Heart right ventricle (tissue), 16 donors: ENCODE results near the gene PLA2G2C. TPM values are rescaled to one million over a fixed set of nuclear protein-coding genes. Genes with fewer than 3 reads are reported as not detected.

Experiments used
- ATAC-seq, 8 donors: fragments of 200-7000 bp; cut with Tn5 transposase; one replicate each; pipeline ENCODE4 v1.9.1; 2020; ENCODE audit warnings: mild to moderate bottlenecking in 8 of 8, moderate library complexity in 8 of 8, moderate number of reproducible peaks in 1 of 8
- DNase-seq, 2 donors: peaks; one replicate each; pipeline ENCODE4 v3.0.0-alpha.2; 2020
- H3K27ac ChIP-seq, 10 donors: fragments of 200-600 bp; sonication (generic) in 2 of 10; one replicate each; pipeline versions ENCODE4 v1.5.0 to v1.8.0; 2020 to 2022; ENCODE audit warnings: mild to moderate bottlenecking in 3 of 10
- H3K27me3 ChIP-seq, 7 donors: fragments of 200-600 bp; one replicate each; pipeline ENCODE4 v1.8.0; 2021 to 2022; ENCODE audit warnings: mild to moderate bottlenecking in 2 of 7
- H3K36me3 ChIP-seq, 9 donors: fragments of 200-600 bp; sonication (generic) in 1 of 9; one replicate each; pipeline versions ENCODE4 v1.5.0 to v1.8.0; 2020 to 2022; ENCODE audit warnings: mild to moderate bottlenecking in 2 of 9
- H3K4me1 ChIP-seq, 9 donors: fragments of 200-600 bp; sonication (generic) in 1 of 9; one replicate each; pipeline versions ENCODE4 v1.5.0 to v1.8.0; 2020 to 2022; ENCODE audit warnings: mild to moderate bottlenecking in 4 of 9
- H3K4me3 ChIP-seq, 10 donors: fragments of 200-600 bp; sonication (generic) in 2 of 10; one replicate each; pipeline versions ENCODE4 v1.5.0 to v1.8.0; 2020 to 2022; ENCODE audit warnings: mild to moderate bottlenecking in 7 of 10, moderate library complexity in 2 of 10
- H3K9me3 ChIP-seq, 11 donors: fragments of 200-600 bp in 10 of 11; sonication (generic) in 2 of 11; one replicate each; pipeline versions ENCODE4 v1.5.0 to v1.8.0; 2013 to 2022; ENCODE audit warnings: mild to moderate bottlenecking in 2 of 11, control low read depth in 1 of 11, moderate library complexity in 1 of 11
- CTCF ChIP-seq, 9 donors: fragments of 200-600 bp; sonication (generic) in 2 of 9; IDR thresholded peaks; one replicate each; pipeline versions ENCODE4 v1.5.0 to v1.8.0; 2021 to 2022; ENCODE audit warnings: antibody characterized with exemption in 9 of 9, mild to moderate bottlenecking in 5 of 9, moderate library complexity in 1 of 9
- WGBS, 2 donors: extraction: QIAGEN DNeasy Blood & Tissue Kit; methylation state at CpG; one replicate each; pipeline ENCODE4 v1.1.7; 2013; ENCODE audit warnings: inconsistent platforms in 1 of 2; 5-methylcytosine and 5-hydroxymethylcytosine counted together
- intact Hi-C, 10 donors: fragments of 100-400 bp; cut with DNase I; formaldehyde crosslinking; loops; one replicate each; pipeline versions ENCODE4 v1.11.1 to v1.14.2; 2022
- polyA plus RNA-seq, 2 donors: library from polyadenylated mRNA; stranded (reverse); fragments of 200-250 nt; gene quantifications; one replicate each; pipeline ENCODE4 v1.2.3, GENCODE V29; 2013
- total RNA-seq, 10 donors: library from RNA; stranded (reverse); fragmentation: NEBNext Ultra II Directional in 3 of 10; extraction: Animal tissue kit (Norgen Biotek cat#: 25700) in 3 of 10; gene quantifications; one replicate each; pipeline versions ENCODE4 v1.2.1 to v1.2.4, GENCODE V29; 2021 to 2023
- donor health status: Arrhythmogenic right ventricular cardiomyopathy.
- donor health status: ischemic (EF 13 %, LVEDD 7.1; RV severe dilation, severe dysfunction).
- donor health status: healthy with polysubstance abuse.
- donor health status: DM: no; HTN: yes; CAD: no.
- donor health status: DM: no; HTN: no; CAD: no.
- donor health status: ischemic (EF 25% LVEDD 6.9; RV normal size, moderate dysfunction).
- donor health status: ischemic (EF 25% LVEDD 5.7; RV mildly dilated, moderate dysfunction).
- donor health status: healthy.
- donor health status: DM: yes; HTN: yes; CAD: no.
- donor health status: Ischemic cardiomyopathy.
- donor health status: ischemic (EF 35%, LVEDD 5.7; RV mildly dilated, moderate dysfunction).
- donor health status: nonischemic (EF 11% LVEDD 7.7; RV severe dilation, severe dysfunction).
- donor health status: DM: yes; HTN: yes; CAD: no.
- donor health status: PGD.
- donor health status: ischemic (EF 29% LVEDD 5.4; RV normal size, mild dysfunction).
- donor health status: nonischemic (EF 23%, LVEDD 6.1; RV moderate dilation, normal function).

PLA2G2C gene
- total and polyA plus RNA-seq, 12 donors: not detected

GRCh38 chr1:20152599-20152930, 33.8 kb downstream of the PLA2G2C start:
- no peaks in the 10 kb centered on the region for H3K9me3 ChIP-seq
- H3K4me3 ChIP-seq: peak overlapping the region in 4 of 10 donors; percentile 37 to 53 (median 52)
- H3K4me1 ChIP-seq: peaks cover 3 to 27% (median 15%) of the 10 kb centered on the region in 9 donors
- TF ChIP-seq CTCF (IDR thresholded peaks at IDR 0.05): peak in 3 of 9 donors; percentile 5 to 40 (median 24)
- DNase-seq (no peak), ATAC-seq (peak in 6 of 8 donors; percentile 0 to 29 (median 16))
- H3K27ac ChIP-seq: peak overlapping the region in 6 of 10 donors; percentile 29 to 73 (median 55)
- H3K27me3 ChIP-seq: peaks cover 0 to 20% (median 0%) of the 10 kb centered on the region in 7 donors
- 47 to 53% methylated on average over 7 of the region's 7 CpGs for WGBS, 2 donors
- intact Hi-C loops: loop anchor here (1.0 to 5.0 kb wide), 12 partner anchors 50 to 340 kb away; partner anchors contain the start of gene PLA2G2A (in 4 of the 10)
- H3K36me3 ChIP-seq: no peaks in the 10 kb centered on the region

DNA sequence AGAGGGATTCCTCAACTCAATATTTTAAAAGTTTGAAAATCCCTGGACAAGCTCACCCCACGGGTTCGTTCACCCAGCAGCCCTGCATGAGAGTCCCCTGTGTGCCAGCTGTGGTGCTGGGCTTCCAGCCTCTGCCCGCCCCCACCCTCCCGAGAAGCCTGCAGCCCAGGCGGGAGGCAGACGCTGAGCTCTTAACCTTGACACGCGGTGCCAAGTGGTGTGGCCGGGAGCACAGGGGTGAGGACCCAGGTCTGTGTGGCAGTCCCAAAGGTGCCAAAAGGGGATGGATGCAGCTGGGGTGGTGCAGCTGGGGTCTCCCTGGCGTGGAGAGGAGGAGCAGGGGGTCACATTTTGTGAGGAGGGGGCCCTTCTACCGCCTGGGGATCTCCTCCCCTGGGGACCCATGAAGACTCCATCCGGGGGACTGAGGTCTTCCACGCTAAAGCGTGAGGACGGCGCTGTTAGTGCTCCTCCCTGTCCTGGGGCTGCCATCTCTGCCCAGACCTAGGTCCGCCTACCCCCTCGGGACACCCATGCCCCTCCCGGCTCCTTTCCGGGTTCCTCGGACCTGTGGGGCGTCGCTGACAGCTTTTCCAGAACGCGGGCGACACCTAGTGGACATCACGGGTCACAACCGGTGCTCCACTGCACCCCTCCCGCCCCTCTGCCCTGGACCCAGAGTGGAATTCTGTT, 34.3 kb downstream of the PLA2G2C start:
- Histone ChIP-seq H3K36me3 (no peaks in the 10 kb centered on the region), H3K4me3 (peak overlapping the region; percentile 1 to 53 (median 44)), H3K27ac (peak overlapping the region in 4 of 10 donors; percentile 29 to 73 (median 48)), H3K27me3 (peaks cover 0 to 20% (median 0%) of the 10 kb centered on the region in 7 donors), H3K9me3 (no peaks in the 10 kb centered on the region), H3K4me1 (peaks cover 3 to 27% (median 15%) of the 10 kb centered on the region in 9 donors)
- ATAC-seq: peak; percentile 89 to 96 (median 93)
- TF ChIP-seq CTCF (IDR thresholded peaks at IDR 0.05): peak; percentile 91 to 97 (median 95)
- peak; percentile 83 to 87 for DNase-seq
- intact Hi-C loops: loop anchor here (1.0 to 5.0 kb wide), 12 partner anchors 49 to 340 kb away; partner anchors contain the start of gene PLA2G2A (in 4 of the 10)
- WGBS, 2 donors: 6 to 7% methylated on average over 28 to 29 of the region's 29 CpGs

DNA sequence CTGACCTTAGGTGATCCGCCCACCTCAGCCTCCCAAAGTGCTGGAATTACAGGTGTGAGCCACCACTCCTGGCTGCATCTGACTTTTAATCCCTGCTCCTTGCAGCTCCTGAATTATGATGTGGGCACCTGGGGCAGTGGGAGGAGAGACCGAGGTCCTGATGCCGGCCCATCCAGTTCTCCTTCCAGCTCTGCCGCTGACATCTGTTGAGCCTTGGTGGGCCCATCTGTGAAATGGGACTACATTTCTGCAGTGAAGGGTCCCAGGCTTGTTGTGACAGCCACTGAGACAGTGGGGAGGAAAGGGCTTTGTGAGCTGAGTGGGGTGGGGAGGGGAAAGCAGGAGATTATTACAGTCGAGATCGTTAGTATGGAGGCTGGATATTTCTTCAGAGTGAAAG, 35.3 kb downstream of the PLA2G2C start:
- TF ChIP-seq CTCF (IDR thresholded peaks at IDR 0.05): no peak
- Histone ChIP-seq H3K27ac (no peak overlapping the region), H3K36me3 (no peaks in the 10 kb centered on the region), H3K4me1 (peaks cover 3 to 27% (median 15%) of the 10 kb centered on the region in 9 donors), H3K9me3 (no peaks in the 10 kb centered on the region), H3K4me3 (no peak overlapping the region), H3K27me3 (peaks cover 0 to 20% (median 0%) of the 10 kb centered on the region in 7 donors)
- intact Hi-C loops: loop anchor here in 8 of 10 donors (5.0 kb wide), 5 partner anchors 49 to 341 kb away; partner anchors contain the start of gene PLA2G2A (in 4 of the 8)
- 81 to 86% methylated on average over 6 of the region's 6 CpGs for WGBS, 2 donors
- DNase-seq: no peak
- ATAC-seq: no peak

DNA sequence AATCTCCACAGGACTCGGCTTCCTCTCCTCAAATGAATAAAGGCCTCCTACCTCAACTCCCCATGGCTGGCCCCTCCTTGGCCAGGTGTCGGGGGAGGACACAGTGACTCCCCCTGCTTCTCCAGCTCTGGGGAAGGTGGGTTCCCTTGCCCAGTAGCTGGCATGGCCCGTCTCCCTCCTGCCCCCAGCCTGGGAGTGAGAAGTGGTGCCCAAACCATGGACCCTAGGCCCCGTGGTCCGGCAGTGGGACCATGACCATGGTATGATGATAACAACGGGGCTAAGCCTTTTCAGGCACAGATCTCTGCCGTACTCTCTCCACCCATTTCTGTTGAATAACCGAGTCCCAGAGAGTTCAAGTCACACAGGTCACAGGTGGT, 36.0 kb downstream of the PLA2G2C start:
- Histone ChIP-seq H3K27ac (no peak overlapping the region), H3K9me3 (no peaks in the 10 kb centered on the region), H3K27me3 (peaks cover 0 to 20% (median 0%) of the 10 kb centered on the region in 7 donors), H3K4me3 (no peak overlapping the region), H3K4me1 (peaks cover 3 to 27% (median 15%) of the 10 kb centered on the region in 9 donors), H3K36me3 (no peaks in the 10 kb centered on the region)
- TF ChIP-seq CTCF (IDR thresholded peaks at IDR 0.05): no peak
- WGBS, 2 donors: 89 to 90% methylated on average over 8 of the region's 8 CpGs
- intact Hi-C loops: loop anchor here in 8 of 10 donors (5.0 kb wide), 5 partner anchors 48 to 342 kb away; partner anchors contain the start of gene PLA2G2A (in 4 of the 8)
- DNase-seq (no peak), ATAC-seq (no peak)
